Stimulated activated CD4-positive, alpha-beta T cell treated with anti-CD3 and anti-CD28 coated beads, Interleukin-4, amount 100 ng/mL, for 48 hours (primary cell): ENCODE data around the gene LY6G6C.
A peak's percentile ranks its signal among the peaks of the same experiment; 100 is the strongest.

Source experiments
- DNase-seq, 2 donors: peaks; one replicate each; pipeline ENCODE4 v3.0.0-alpha.2; 2020; ENCODE audit warnings: low read depth in 2 of 2

Gene LY6G6C

DNA sequence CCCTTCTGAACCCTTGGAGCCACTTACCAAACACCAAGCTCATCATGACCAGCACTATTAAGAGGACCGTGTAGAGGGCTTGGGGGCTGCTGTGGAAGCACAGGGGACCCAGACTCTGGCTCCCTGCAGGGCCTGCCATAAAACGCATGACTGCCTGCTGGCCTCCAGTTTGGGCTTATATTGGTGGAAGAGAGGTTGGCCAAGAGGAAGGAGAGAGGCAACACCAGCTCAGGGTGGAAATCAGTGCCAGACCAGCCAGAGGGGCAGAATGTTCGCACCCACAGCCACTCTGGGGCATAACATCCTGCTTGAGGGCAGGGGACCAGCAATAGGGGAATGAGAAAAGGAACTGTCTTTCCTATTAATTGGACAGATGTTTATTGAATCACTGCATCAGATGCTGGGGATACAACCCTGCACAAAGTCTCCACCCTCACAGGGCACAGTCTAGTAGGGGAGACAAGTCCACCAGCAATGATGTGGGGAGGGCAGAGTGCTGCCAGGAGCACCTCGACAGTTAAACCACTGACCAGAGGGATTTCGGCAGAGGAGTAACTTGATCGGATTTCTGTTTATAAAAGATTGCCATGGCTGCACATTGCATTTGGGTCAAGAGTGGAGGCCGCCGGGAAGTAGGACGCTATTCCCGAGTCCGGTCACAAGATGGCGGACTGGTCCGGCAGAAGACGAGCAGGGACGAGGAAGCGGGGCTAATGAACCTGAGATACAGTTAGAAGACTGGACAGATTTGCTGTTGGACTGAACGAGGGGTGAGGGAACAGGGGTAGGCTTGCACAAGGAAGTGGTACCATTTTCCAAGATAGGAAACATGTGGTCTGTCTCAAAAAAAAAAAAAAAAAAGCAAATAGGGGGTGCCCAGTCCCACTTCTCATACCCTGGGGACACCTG is 41.1 kb downstream of the LY6G6C start, which contains the start of gene LY6G5C:
TSS of gene LY6G5C (minus strand) at position 842 of the 909 bp plus-strand sequence. CDS start at position 148, 694 bp downstream.
- DNase-seq = peak; percentile 48 to 59

DNA sequence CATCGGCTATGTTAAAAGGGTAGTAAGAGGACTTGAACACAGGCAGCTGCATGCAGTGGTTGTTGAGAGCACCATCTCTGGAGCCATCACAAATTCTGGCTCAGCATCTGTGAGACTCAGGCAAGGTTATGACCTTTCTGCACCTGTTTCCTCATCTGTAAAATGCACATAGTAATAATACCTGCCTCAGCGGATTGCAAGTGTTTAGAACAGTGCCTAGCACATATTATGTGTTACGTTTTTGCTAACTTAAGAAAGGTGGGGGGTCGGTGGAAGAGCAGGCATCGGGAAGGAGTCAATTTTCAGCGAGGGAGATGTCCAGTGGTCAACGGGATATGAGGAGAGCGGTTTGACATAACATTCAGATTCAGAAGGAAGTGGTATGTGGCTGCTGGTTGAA is 43.6 kb downstream of the LY6G6C start:
- no peak for DNase-seq

DNA sequence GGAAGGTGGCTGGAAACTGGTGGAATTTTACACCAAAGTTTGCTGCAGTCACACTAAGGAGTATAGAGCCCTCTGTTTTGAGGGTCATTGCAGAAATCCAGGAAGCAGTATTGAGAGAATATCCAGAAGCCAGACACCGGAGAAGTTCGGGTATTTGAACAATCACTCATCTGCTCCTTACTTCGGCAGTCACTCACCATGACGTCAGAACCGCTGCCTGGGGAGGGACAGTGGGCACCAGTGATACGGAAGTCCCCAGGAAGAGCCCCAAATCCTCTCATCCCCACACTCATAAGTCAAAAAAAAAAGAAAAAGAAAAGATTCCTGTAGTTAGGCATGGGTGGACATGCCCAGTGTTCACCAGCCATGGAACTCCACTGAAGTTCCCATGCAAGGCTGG is 44.6 kb downstream of the LY6G6C start:
- no peak for DNase-seq

DNA sequence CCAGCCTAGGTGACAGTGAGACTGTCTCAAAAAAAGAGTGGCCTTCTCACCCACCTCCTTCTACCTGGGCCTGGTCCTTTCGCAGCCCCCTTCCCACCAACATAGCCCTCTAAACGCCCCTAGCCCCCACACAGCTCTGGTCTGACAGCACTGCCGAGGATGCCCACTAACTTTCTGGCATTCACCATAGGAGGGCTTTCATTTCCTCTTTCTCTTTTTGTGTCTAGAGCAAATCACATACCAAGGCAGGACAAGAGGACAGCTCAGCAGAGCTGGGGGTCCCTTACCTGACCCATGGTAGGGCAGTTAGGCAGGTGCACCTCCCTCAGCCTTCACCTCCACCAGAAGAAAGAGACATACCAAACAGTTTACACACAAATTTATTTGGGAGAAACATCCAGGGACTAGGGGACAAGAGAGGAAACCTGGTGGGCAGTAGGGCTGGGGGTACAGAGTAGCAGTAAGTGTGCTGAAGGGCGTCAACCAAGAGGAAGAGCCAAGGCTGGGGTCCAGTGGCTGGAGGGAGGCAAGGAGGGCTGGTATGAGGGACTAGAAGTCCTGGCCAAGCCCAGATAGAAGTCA is 45.1 kb downstream of the LY6G6C start:
- DNase-seq = no peak

DNA sequence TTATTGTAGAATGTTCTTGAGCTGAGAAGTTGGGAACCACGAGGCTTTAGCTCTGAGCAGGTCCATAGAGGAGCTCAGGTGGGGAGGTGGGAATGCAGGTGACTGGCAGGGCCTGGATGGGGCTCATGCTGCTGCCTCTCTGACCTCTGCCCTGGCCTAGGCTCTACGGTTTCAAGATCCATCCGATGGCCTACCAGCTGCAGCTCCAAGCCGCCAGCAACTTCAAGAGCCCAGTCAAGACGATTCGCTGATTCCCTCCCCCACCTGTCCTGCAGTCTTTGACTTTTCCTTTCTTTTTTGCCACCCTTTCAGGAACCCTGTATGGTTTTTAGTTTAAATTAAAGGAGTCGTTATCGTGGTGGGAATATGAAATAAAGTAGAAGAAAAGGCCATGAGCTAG is 51.9 kb downstream of the LY6G6C start, which contains the start of gene LY6G5B:
TSS of gene LY6G5B (plus strand) at position 301 of the 400 bp plus-strand sequence. CDS start 975 bp downstream, outside the sequence.
- DNase-seq = no peak
